HepG2 (cell line): ENCODE results near the gene NKAIN4. TPM values are rescaled to one million over a fixed set of nuclear protein-coding genes. Genes with fewer than 3 reads are reported as not detected.

ENCODE experiments used
- CREB3 ChIP-seq: sonication (generic); formaldehyde crosslinking; IDR thresholded peaks from 2 replicates; pipeline ENCODE4 v1.5.0; 2020; ENCODE audit warnings: missing genetic modification reagents
- GFI1 ChIP-seq: sonication (generic); formaldehyde crosslinking; IDR thresholded peaks from 2 replicates; pipeline ENCODE4 v1.5.0; 2020; ENCODE audit warnings: missing genetic modification reagents, mild to moderate bottlenecking, borderline replicate concordance
- HMG20A ChIP-seq: IDR thresholded peaks from 2 replicates; pipeline ENCODE4 v1.6.1; 2016; ENCODE audit warnings: borderline replicate concordance
- LCORL ChIP-seq, 2 experiments: fragments of 450-650 bp in 1 of 2; sonication (generic) in 1 of 2; formaldehyde crosslinking in 1 of 2; IDR thresholded peaks; 2 replicates each; pipeline versions ENCODE4 v1.5.0 to v1.6.1; 2017 to 2020; ENCODE audit warnings: antibody characterized with exemption in 1 of 2, missing genetic modification reagents in 1 of 2
- MATR3 ChIP-seq: sonication (generic); formaldehyde crosslinking; IDR thresholded peaks from 2 replicates; pipeline ENCODE4 v1.4.0; 2020; ENCODE audit warnings: missing genetic modification reagents
- MED8 ChIP-seq: sonication (generic); formaldehyde crosslinking; IDR thresholded peaks from 2 replicates; pipeline ENCODE4 v1.8.1; 2023; ENCODE audit warnings: mild to moderate bottlenecking, missing genetic modification reagents; ENCODE audit not compliant: insufficient replicate concordance
- PRDM15 ChIP-seq: sonication (generic); formaldehyde crosslinking; IDR thresholded peaks from 2 replicates; pipeline ENCODE4 v1.4.0; 2020; ENCODE audit warnings: missing genetic modification reagents
- THAP9 ChIP-seq: sonication (generic); formaldehyde crosslinking; IDR thresholded peaks from 2 replicates; pipeline ENCODE4; 2020; ENCODE audit warnings: missing genetic modification reagents, mild to moderate bottlenecking, borderline replicate concordance
- ZFP36L1 ChIP-seq: sonication (generic); formaldehyde crosslinking; IDR thresholded peaks from 2 replicates; pipeline ENCODE4 v1.8.0; 2022; ENCODE audit warnings: mild to moderate bottlenecking, missing genetic modification reagents, moderate library complexity
- ZNF280B ChIP-seq: sonication (generic); formaldehyde crosslinking; IDR thresholded peaks from 2 replicates; pipeline ENCODE4 v1.5.0; 2020; ENCODE audit warnings: missing genetic modification reagents, mild to moderate bottlenecking, borderline replicate concordance
- ZNF382 ChIP-seq: sonication (generic); formaldehyde crosslinking; IDR thresholded peaks from 2 replicates; pipeline ENCODE4 v1.5.0; 2020; ENCODE audit warnings: missing genetic modification reagents, mild to moderate bottlenecking, borderline replicate concordance
- ZNF776 ChIP-seq: sonication (generic); formaldehyde crosslinking; IDR thresholded peaks from 2 replicates; pipeline ENCODE4 v1.4.0; 2020; ENCODE audit warnings: mild to moderate bottlenecking, missing genetic modification reagents
- ZNF879 ChIP-seq: sonication (generic); formaldehyde crosslinking; IDR thresholded peaks from 2 replicates; pipeline ENCODE4 v1.8.1; 2023; ENCODE audit warnings: missing genetic modification reagents
- ZSCAN9 ChIP-seq: IDR thresholded peaks from 2 replicates; pipeline ENCODE4 v1.6.1; 2016; ENCODE audit warnings: borderline replicate concordance
- polyA plus RNA-seq, 8 experiments: library from polyadenylated mRNA; depleted of rRNA in 3 of 8; stranded (reverse) in 7 of 8; unstranded in 1 of 8; fragments of >200 nt; fragmentation: Illumina TruSeq in 4 of 8; extraction: Trizol in 4 of 8; gene quantifications; 2 replicates each; pipeline versions ENCODE4 v1.2.1 to v1.2.3, GENCODE V29; 2011 to 2016; ENCODE audit warnings: low read depth in 4 of 8, missing spikeins in 1 of 8, mixed read lengths in 1 of 8; ENCODE audit not compliant: insufficient read depth in 1 of 8
- total RNA-seq, 5 experiments: library from RNA; depleted of rRNA; stranded (reverse); fragments of >200 nt; fragmentation: Illumina TruSeq; extraction: Trizol; gene quantifications; 2 replicates each; pipeline ENCODE4 v1.2.3, GENCODE V29; 2016; ENCODE audit warnings: low read depth in 1 of 5
- TF ChIP-seq, protein P1 (sequence below): sonication (generic); formaldehyde crosslinking; IDR thresholded peaks from 2 replicates; pipeline ENCODE4 v1.4.0; 2020; ENCODE audit warnings: missing genetic modification reagents

NKAIN4 gene
- total and polyA plus RNA-seq, 2 of the 13 experiments (the other 11 are each of a cell fraction or from before 2014, with no cell fraction given) = not detected

DNA sequence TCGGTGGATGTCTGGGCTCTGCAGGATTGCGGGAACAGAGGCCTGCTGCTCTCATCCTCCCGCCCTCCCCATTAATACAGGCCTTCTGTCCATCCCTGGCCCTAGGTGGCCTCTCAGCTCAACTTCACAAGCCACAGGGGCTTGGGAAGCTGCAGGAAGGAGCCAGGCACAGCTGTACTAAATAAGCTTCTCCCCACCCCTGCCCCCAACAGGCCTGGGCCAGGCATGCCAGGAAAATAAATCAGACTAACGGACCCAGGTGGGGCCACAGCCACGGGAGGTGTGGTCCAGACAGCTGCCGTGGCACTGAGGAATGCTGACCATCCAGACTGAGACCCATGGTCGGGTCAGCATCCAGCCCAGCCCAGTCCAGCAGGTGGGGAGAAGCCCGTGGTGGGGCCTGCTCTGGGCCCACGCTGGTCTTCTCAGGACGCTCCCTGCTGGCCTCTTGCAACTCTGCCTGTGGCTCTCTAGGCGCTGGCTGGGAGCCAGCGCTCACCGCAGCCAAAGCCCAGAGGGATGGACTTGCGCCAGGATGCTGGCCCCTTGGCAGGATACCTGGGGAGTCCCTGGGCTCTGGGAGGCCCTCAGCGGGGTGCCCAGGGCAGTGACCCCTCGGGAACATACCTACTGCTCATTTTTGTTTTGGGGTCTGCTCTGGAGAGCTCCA, 29.7 kb downstream of the NKAIN4 start (continued):
- TF ChIP-seq ZNF280B (CRISPR knock-in tag) (peak; percentile 65), HMG20A (CRISPR knock-in tag) (no peak), ZNF382 (no peak), ZNF879 (CRISPR knock-in tag) (no peak), ZNF776 (CRISPR knock-in tag) (0 out of 2 replicates have a peak, but pooled peaks have one; percentile 53), ZFP36L1 (CRISPR knock-in tag) (no peak), MED8 (CRISPR knock-in tag) (peak; percentile 30), PRDM15 (CRISPR knock-in tag) (no peak), CREB3 (CRISPR knock-in tag) (no peak), MATR3 (CRISPR knock-in tag) (no peak), GFI1 (CRISPR knock-in tag) (no peak), ZSCAN9 (CRISPR knock-in tag) (no peak), LCORL (IDR thresholded peaks at IDR 0.05) (no peak), LCORL (CRISPR knock-in tag; IDR thresholded peaks at IDR 0.05) (no peak), THAP9 (CRISPR knock-in tag) (no peak)
- TF ChIP-seq, protein P1, sequence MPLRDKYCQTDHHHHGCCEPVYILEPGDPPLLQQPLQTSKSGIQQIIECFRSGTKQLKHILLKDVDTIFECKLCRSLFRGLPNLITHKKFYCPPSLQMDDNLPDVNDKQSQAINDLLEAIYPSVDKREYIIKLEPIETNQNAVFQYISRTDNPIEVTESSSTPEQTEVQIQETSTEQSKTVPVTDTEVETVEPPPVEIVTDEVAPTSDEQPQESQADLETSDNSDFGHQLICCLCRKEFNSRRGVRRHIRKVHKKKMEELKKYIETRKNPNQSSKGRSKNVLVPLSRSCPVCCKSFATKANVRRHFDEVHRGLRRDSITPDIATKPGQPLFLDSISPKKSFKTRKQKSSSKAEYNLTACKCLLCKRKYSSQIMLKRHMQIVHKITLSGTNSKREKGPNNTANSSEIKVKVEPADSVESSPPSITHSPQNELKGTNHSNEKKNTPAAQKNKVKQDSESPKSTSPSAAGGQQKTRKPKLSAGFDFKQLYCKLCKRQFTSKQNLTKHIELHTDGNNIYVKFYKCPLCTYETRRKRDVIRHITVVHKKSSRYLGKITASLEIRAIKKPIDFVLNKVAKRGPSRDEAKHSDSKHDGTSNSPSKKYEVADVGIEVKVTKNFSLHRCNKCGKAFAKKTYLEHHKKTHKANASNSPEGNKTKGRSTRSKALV (CRISPR knock-in tag) = 0 out of 2 replicates have a peak, but pooled peaks have one; percentile 7
